GM12891 (cell line): Measurements from ENCODE around the gene CCL21.

Source experiments
- PAX5 ChIP-seq: IDR thresholded peaks from 2 replicates; pipeline ENCODE4 v1.6.1; 2011; ENCODE audit warnings: low read length, moderate library complexity, mild to moderate bottlenecking; ENCODE audit not compliant: insufficient read depth, severe bottlenecking
- POLR2A ChIP-seq: IDR thresholded peaks from 2 replicates; pipeline ENCODE4 v1.6.1; 2011; ENCODE audit warnings: low read depth, low read length, control low read depth
- POLR2AphosphoS5 ChIP-seq: IDR thresholded peaks from 2 replicates; pipeline ENCODE4 v1.6.1; 2011; ENCODE audit warnings: low read depth, low read length, control low read depth
- POU2F2 ChIP-seq: IDR thresholded peaks from 2 replicates; pipeline ENCODE4 v1.6.1; 2011; ENCODE audit warnings: low read depth, mild to moderate bottlenecking, control low read depth, low read length, moderate library complexity
- SPI1 ChIP-seq: IDR thresholded peaks from 2 replicates; pipeline ENCODE4 v1.6.1; 2011; ENCODE audit warnings: low read depth, low read length, control low read depth
- TAF1 ChIP-seq: IDR thresholded peaks from 2 replicates; pipeline ENCODE4 v1.6.1; 2011; ENCODE audit warnings: low read depth, low read length, control low read depth

GRCh38 chr9:34734720-34735119, 24.8 kb upstream of the CCL21 start:
- no peak for TF ChIP-seq POLR2AphosphoS5
- TF ChIP-seq TAF1: no peak
- TF ChIP-seq PAX5: no peak
- TF ChIP-seq POLR2A: no peak
- no peak for TF ChIP-seq SPI1
- TF ChIP-seq POU2F2: no peak
